Endodermal cell (in vitro differentiated cells): ENCODE results near the gene PASK. TPM values are rescaled to one million over a fixed set of nuclear protein-coding genes. Genes with fewer than 3 reads are reported as not detected.
A peak's percentile ranks its signal among the peaks of the same experiment; 100 is the strongest.

Source experiments
- DNase-seq: peaks from one replicate; pipeline ENCODE4 v3.0.0-alpha.2; 2017
- H3K27ac ChIP-seq: 2 replicates; pipeline ENCODE4 v1.5.1; 2013; ENCODE audit warnings: mild to moderate bottlenecking, low read depth, low read length, moderate library complexity
- H3K27me3 ChIP-seq: 2 replicates; pipeline ENCODE4 v1.6.1; 2013; ENCODE audit warnings: mild to moderate bottlenecking, low read length, moderate library complexity; ENCODE audit not compliant: insufficient read depth, control insufficient read depth, poor library complexity, severe bottlenecking
- H3K36me3 ChIP-seq: 2 replicates; pipeline ENCODE4 v1.7.0; 2013; ENCODE audit warnings: mild to moderate bottlenecking, low read length, moderate library complexity; ENCODE audit not compliant: control insufficient read depth, insufficient read depth
- H3K4me1 ChIP-seq: one replicate; pipeline ENCODE4 v1.7.0; 2013; ENCODE audit warnings: low read length; ENCODE audit not compliant: control insufficient read depth, insufficient read depth
- H3K4me3 ChIP-seq: 2 replicates; pipeline ENCODE4 v1.5.1; 2013; ENCODE audit warnings: mild to moderate bottlenecking, low read length, moderate library complexity
- H3K9ac ChIP-seq: 2 replicates; pipeline ENCODE4 v1.6.1; 2013; ENCODE audit warnings: mild to moderate bottlenecking, low read length, moderate library complexity; ENCODE audit not compliant: poor library complexity, severe bottlenecking; ENCODE audit errors: extremely low read depth
- H3K9me3 ChIP-seq: 2 replicates; pipeline ENCODE4 v1.6.1; 2013; ENCODE audit warnings: mild to moderate bottlenecking, low read length, moderate library complexity; ENCODE audit not compliant: control insufficient read depth
- H3K27ac Mint-ChIP-seq: 2 replicates; pipeline ENCODE4 v1.8.0; 2020; ENCODE audit warnings: mixed read lengths
- H3K27me3 Mint-ChIP-seq: 2 replicates; pipeline ENCODE4 v1.8.0; 2021; ENCODE audit warnings: mild to moderate bottlenecking, mixed read lengths; ENCODE audit not compliant: insufficient read depth
- H3K36me3 Mint-ChIP-seq: 2 replicates; pipeline ENCODE4 v1.8.0; 2020; ENCODE audit warnings: low read depth, mixed read lengths
- H3K4me1 Mint-ChIP-seq: 2 replicates; pipeline ENCODE4 v1.8.0; 2020; ENCODE audit warnings: mixed read lengths
- H3K4me3 Mint-ChIP-seq: 2 replicates; pipeline ENCODE4 v1.8.0; 2020; ENCODE audit warnings: mild to moderate bottlenecking, moderate library complexity, mixed read lengths
- H3K9me3 Mint-ChIP-seq: 2 replicates; pipeline ENCODE4 v1.8.0; 2020; ENCODE audit warnings: mild to moderate bottlenecking, mixed read lengths
- WGBS, 2 experiments: methylation state at CpG; one replicate each; pipeline versions ENCODE4 v1.1.5 to v1.1.7; 2013; ENCODE audit warnings: missing lambda C conversion rate in 2 of 2, mixed read lengths in 1 of 2; ENCODE audit not compliant: insufficient coverage in 1 of 2, insufficient read length in 1 of 2; 5-methylcytosine and 5-hydroxymethylcytosine counted together
- total RNA-seq, 2 donors: library from RNA; stranded (reverse); fragmentation: NEBNext Ultra II Directional in 1 of 2; extraction: Animal tissue kit (Norgen Biotek cat#: 25700) in 1 of 2; gene quantifications; 2 replicates in 1 of 2; 3 replicates in 1 of 2; pipeline ENCODE4 v1.2.1, GENCODE V29; 2021
- TF ChIP-seq, protein P1 (sequence below): fragments of 200-600 bp; sonication (generic); conservative IDR thresholded peaks from 2 replicates; pipeline ENCODE4 v1.5.0; 2021; ENCODE audit warnings: antibody characterized with exemption, mild to moderate bottlenecking

PASK gene
- total RNA-seq, 2 donors from 2014 or later, result 76.5 to 94.5 TPM

DNA sequence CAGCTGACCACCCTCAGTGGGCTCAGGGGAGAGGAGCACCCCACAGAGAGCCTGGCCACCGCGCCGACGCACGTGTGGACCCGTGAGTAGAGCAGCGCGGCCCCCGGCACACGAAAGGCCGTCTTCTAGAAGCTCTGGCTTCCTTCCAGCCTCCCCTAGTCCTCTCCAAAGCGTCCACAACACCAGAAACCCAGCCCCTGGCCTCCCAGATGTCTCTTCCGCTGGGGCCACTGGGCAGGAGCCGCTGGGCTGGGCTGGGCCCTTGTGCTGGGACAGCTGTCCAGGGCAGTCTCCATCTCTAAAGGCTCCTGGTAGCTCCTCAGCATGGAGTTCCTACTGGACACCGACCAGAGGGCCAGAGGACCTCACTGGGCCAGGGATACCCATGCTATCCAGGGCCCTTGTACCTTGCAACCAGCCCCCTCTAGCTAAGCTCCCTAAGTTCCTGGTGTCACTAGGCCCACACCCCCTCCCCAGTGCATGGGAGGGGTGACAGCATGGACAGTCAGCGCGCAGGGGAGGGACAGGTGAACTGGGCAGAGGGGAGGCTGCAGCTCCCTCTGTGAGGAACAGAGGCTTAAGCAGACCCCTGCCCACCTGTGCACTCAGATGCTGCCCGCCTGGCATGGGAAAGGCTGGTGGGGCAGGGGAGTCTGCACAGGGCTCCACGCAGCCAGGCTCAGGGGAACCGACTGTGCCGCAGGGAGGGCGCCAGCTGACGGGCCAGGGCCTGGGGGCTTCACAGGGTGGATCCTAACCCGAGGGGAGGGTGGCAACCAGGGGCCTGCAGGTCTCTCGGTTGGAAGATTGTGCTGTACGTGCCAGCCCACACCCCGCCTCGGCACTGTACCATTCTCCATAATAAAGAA is 80.1 kb downstream of the PASK start:
- no peak overlapping the region for H3K27ac Mint-ChIP-seq
- H3K36me3 ChIP-seq, result no peaks in the 10 kb centered on the region
- no peaks in the 10 kb centered on the region for H3K9me3 ChIP-seq
- no peak overlapping the region for H3K27ac ChIP-seq
- no peaks in the 10 kb centered on the region for H3K4me1 Mint-ChIP-seq
- no peak overlapping the region for H3K4me3 Mint-ChIP-seq
- peak; percentile 37 for DNase-seq
- peaks cover 6% of the 10 kb centered on the region for H3K27me3 Mint-ChIP-seq
- no peaks in the 10 kb centered on the region for H3K27me3 ChIP-seq
- no peak overlapping the region for H3K4me3 ChIP-seq
- TF ChIP-seq, protein P1, sequence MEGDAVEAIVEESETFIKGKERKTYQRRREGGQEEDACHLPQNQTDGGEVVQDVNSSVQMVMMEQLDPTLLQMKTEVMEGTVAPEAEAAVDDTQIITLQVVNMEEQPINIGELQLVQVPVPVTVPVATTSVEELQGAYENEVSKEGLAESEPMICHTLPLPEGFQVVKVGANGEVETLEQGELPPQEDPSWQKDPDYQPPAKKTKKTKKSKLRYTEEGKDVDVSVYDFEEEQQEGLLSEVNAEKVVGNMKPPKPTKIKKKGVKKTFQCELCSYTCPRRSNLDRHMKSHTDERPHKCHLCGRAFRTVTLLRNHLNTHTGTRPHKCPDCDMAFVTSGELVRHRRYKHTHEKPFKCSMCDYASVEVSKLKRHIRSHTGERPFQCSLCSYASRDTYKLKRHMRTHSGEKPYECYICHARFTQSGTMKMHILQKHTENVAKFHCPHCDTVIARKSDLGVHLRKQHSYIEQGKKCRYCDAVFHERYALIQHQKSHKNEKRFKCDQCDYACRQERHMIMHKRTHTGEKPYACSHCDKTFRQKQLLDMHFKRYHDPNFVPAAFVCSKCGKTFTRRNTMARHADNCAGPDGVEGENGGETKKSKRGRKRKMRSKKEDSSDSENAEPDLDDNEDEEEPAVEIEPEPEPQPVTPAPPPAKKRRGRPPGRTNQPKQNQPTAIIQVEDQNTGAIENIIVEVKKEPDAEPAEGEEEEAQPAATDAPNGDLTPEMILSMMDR, result no peak
- H3K36me3 Mint-ChIP-seq, result no peaks in the 10 kb centered on the region
- 87 to 88% methylated on average over 12 to 28 of the region's 28 CpGs for WGBS, 2 experiments
- H3K9me3 Mint-ChIP-seq, result no peaks in the 10 kb centered on the region
- no peak overlapping the region for H3K9ac ChIP-seq
- no peaks in the 10 kb centered on the region for H3K4me1 ChIP-seq

GRCh38 chr2:241068136-241068941 is 80.9 kb downstream of the PASK start:
- WGBS, 2 experiments, result 86 to 89% methylated on average over 17 to 25 of the region's 25 CpGs
- H3K27me3 ChIP-seq, result no peaks in the 10 kb centered on the region
- no peak overlapping the region for H3K4me3 Mint-ChIP-seq

GRCh38 chr2:241067501-241068135 is 81.7 kb downstream of the PASK start:
- Mint-ChIP-seq H3K36me3 (no peaks in the 10 kb centered on the region), H3K9me3 (no peaks in the 10 kb centered on the region), H3K4me3 (no peak overlapping the region), H3K27ac (no peak overlapping the region), H3K4me1 (no peaks in the 10 kb centered on the region), H3K27me3 (peaks cover 6% of the 10 kb centered on the region)
- Histone ChIP-seq H3K9me3 (no peaks in the 10 kb centered on the region), H3K27ac (no peak overlapping the region), H3K9ac (no peak overlapping the region), H3K4me1 (no peaks in the 10 kb centered on the region), H3K27me3 (no peaks in the 10 kb centered on the region), H3K36me3 (no peaks in the 10 kb centered on the region), H3K4me3 (no peak overlapping the region)
- TF ChIP-seq, protein P1, result no peak
- WGBS, 2 experiments, result 93 to 97% methylated on average over 6 to 21 of the region's 21 CpGs
- no peak for DNase-seq

More at GRCh38 chr2:241068136-241068941, 80.9 kb downstream of the PASK start:
- Mint-ChIP-seq H3K4me1 (no peaks in the 10 kb centered on the region), H3K27ac (no peak overlapping the region), H3K27me3 (peaks cover 6% of the 10 kb centered on the region), H3K9me3 (no peaks in the 10 kb centered on the region), H3K36me3 (no peaks in the 10 kb centered on the region)
- TF ChIP-seq, protein P1, result no peak
- H3K4me3 ChIP-seq, result no peak overlapping the region
- H3K4me1 ChIP-seq, result no peaks in the 10 kb centered on the region
- no peaks in the 10 kb centered on the region for H3K9me3 ChIP-seq
- DNase-seq, result peak; percentile 24
- no peak overlapping the region for H3K9ac ChIP-seq
- H3K36me3 ChIP-seq, result no peaks in the 10 kb centered on the region
- no peak overlapping the region for H3K27ac ChIP-seq
